WTC11 (cell line): Measurements from ENCODE around the gene KIAA0930. TPM values are rescaled to one million over a fixed set of nuclear protein-coding genes. Genes with fewer than 3 reads are reported as not detected.

ENCODE experiments used
- ATAC-seq: fragments of 200-7000 bp; cut with Tn5 transposase; 2 replicates; pipeline ENCODE4 v1.10.0; 2021; ENCODE audit warnings: mild to moderate bottlenecking, moderate library complexity
- CTCF ChIA-PET: fragments of 300-600 bp; sonication (Branson Sonifier 250); formaldehyde crosslinking; loops from one replicate; lab custom pipeline; 2021; ENCODE audit warnings: antibody characterized with exemption; lab: Charles Lee
- POLR2A ChIA-PET: fragments of 350-600 bp; sonication (Branson Sonifier 250); formaldehyde crosslinking; loops from one replicate; lab custom pipeline; 2021; ENCODE audit warnings: antibody characterized with exemption; lab: Charles Lee
- DNase-seq: peaks from one replicate; pipeline ENCODE4 v3.0.0; 2021; ENCODE audit warnings: low spot score
- H3K27ac Mint-ChIP-seq: 2 replicates; pipeline ENCODE4 v1.8.0; 2021; ENCODE audit warnings: mixed read lengths
- H3K27me3 Mint-ChIP-seq: 2 replicates; pipeline ENCODE4 v1.8.0; 2021; ENCODE audit warnings: low read depth, mild to moderate bottlenecking, moderate library complexity, mixed read lengths
- H3K36me3 Mint-ChIP-seq: 2 replicates; pipeline ENCODE4 v1.8.0; 2021; ENCODE audit warnings: mixed read lengths
- H3K4me1 Mint-ChIP-seq: 2 replicates; pipeline ENCODE4 v1.8.0; 2022; ENCODE audit warnings: mixed read lengths
- H3K4me3 Mint-ChIP-seq: 2 replicates; pipeline ENCODE4 v1.8.0; 2021; ENCODE audit warnings: mild to moderate bottlenecking, moderate library complexity, mixed read lengths
- H3K9me3 Mint-ChIP-seq: 2 replicates; pipeline ENCODE4 v1.8.0; 2021; ENCODE audit warnings: mixed read lengths
- HMGA2 ChIP-seq: fragments of 250-450 bp; sonication (Bioruptor Pico); IDR thresholded peaks from 2 replicates; pipeline ENCODE4 v1.4.0; 2021; ENCODE audit warnings: mild to moderate bottlenecking, moderate library complexity
- IRF2 ChIP-seq: sonication (generic); formaldehyde crosslinking; IDR thresholded peaks from 2 replicates; pipeline ENCODE4 v1.8.0; 2022; ENCODE audit warnings: low read depth, missing genetic modification reagents, borderline replicate concordance
- JAZF1 ChIP-seq: fragments of 250-450 bp; sonication (Bioruptor Pico); IDR thresholded peaks from 2 replicates; pipeline ENCODE4 v1.9.0; 2021; ENCODE audit warnings: moderate library complexity, mild to moderate bottlenecking, inconsistent platforms
- MXD4 ChIP-seq: fragments of 250-450 bp; sonication (Bioruptor Pico); IDR thresholded peaks from 2 replicates; pipeline ENCODE4 v1.8.0; 2021; ENCODE audit warnings: mild to moderate bottlenecking, moderate library complexity, borderline replicate concordance
- NFATC4 ChIP-seq: fragments of 250-450 bp; sonication (Bioruptor Pico); IDR thresholded peaks from 2 replicates; pipeline ENCODE4 v1.9.0; 2021; ENCODE audit warnings: mild to moderate bottlenecking
- NFYB ChIP-seq: sonication (generic); formaldehyde crosslinking; conservative IDR thresholded peaks from 2 replicates; pipeline ENCODE4 v1.8.0; 2022; ENCODE audit warnings: low read depth, missing genetic modification reagents
- SMAD3 ChIP-seq: sonication (generic); formaldehyde crosslinking; IDR thresholded peaks from 2 replicates; pipeline ENCODE4 v1.8.0; 2022; ENCODE audit warnings: missing genetic modification reagents, mild to moderate bottlenecking, borderline replicate concordance
- SMAD4 ChIP-seq: sonication (generic); formaldehyde crosslinking; IDR thresholded peaks from 2 replicates; pipeline ENCODE4 v1.8.0; 2022; ENCODE audit warnings: mild to moderate bottlenecking, missing genetic modification reagents
- SP1 ChIP-seq: sonication (generic); formaldehyde crosslinking; conservative IDR thresholded peaks from 2 replicates; pipeline ENCODE4 v1.8.1; 2022; ENCODE audit warnings: missing genetic modification reagents
- TP53 ChIP-seq: sonication (generic); formaldehyde crosslinking; IDR thresholded peaks from 2 replicates; pipeline ENCODE4 v1.8.1; 2023; ENCODE audit warnings: mild to moderate bottlenecking, missing genetic modification reagents
- ZBTB21 ChIP-seq: sonication (generic); formaldehyde crosslinking; IDR thresholded peaks from 2 replicates; pipeline ENCODE4 v1.8.1; 2023; ENCODE audit warnings: mild to moderate bottlenecking, missing genetic modification reagents, borderline replicate concordance
- ZNF219 ChIP-seq: sonication (generic); formaldehyde crosslinking; IDR thresholded peaks from 2 replicates; pipeline ENCODE4 v1.8.0; 2023; ENCODE audit warnings: missing genetic modification reagents, mild to moderate bottlenecking, borderline replicate concordance
- total RNA-seq: library from RNA; stranded (reverse); gene quantifications from 3 replicates; pipeline ENCODE4 v1.2.3, GENCODE V29; 2021
- TF ChIP-seq, protein P1 (sequence below): sonication (generic); formaldehyde crosslinking; IDR thresholded peaks from 2 replicates; pipeline ENCODE4 v1.8.1; 2022; ENCODE audit warnings: low read depth, missing genetic modification reagents, borderline replicate concordance
- TF ChIP-seq, protein P2 (sequence below): fragments of 250-450 bp; sonication (Bioruptor Pico); IDR thresholded peaks from 2 replicates; pipeline ENCODE4 v2.1.2; 2022; ENCODE audit warnings: mild to moderate bottlenecking, moderate library complexity
- TF ChIP-seq, protein P3 (sequence below): fragments of 200-600 bp; IDR thresholded peaks from 2 replicates; pipeline ENCODE4 v1.8.0; 2022; ENCODE audit warnings: antibody characterized with exemption
- TF ChIP-seq, protein P4 (sequence below): sonication (generic); formaldehyde crosslinking; IDR thresholded peaks from 2 replicates; pipeline ENCODE4 v1.8.1; 2023; ENCODE audit warnings: mild to moderate bottlenecking, missing genetic modification reagents

The KIAA0930 gene
- total RNA-seq, 1 experiment from 2014 or later = 62.1 TPM

DNA sequence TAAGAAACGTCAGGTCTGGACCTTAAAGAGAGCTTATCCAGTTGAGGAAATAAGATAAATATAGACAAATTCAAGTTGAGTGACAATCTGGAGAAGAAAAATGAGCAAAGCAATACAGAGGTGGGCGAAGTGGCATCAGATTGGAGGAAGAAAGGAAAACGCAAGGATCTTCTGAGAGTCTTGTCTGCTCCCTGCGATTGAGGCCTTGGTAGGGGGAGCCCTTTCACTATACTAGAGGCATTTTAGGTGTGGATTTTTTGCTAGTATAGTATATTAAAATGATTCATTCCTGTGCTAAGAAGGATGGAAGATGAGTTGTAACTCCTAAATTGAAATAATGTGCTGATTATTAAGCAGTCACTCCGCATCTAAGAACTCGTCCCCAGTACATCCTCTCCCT lies 68.9 kb downstream of the KIAA0930 start:
- Mint-ChIP-seq H3K4me1 (no peaks in the 10 kb centered on the region), H3K27me3 (no peaks in the 10 kb centered on the region), H3K4me3 (no peak overlapping the region), H3K9me3 (no peaks in the 10 kb centered on the region), H3K36me3 (peaks cover 78% of the 10 kb centered on the region), H3K27ac (no peak overlapping the region)
- TF ChIP-seq NFATC4 (CRISPR knock-in tag) = no peak
- CTCF ChIA-PET = no interaction called here
- DNase-seq = no peak
- POLR2A ChIA-PET = no interaction called here
- no peak for ATAC-seq

DNA sequence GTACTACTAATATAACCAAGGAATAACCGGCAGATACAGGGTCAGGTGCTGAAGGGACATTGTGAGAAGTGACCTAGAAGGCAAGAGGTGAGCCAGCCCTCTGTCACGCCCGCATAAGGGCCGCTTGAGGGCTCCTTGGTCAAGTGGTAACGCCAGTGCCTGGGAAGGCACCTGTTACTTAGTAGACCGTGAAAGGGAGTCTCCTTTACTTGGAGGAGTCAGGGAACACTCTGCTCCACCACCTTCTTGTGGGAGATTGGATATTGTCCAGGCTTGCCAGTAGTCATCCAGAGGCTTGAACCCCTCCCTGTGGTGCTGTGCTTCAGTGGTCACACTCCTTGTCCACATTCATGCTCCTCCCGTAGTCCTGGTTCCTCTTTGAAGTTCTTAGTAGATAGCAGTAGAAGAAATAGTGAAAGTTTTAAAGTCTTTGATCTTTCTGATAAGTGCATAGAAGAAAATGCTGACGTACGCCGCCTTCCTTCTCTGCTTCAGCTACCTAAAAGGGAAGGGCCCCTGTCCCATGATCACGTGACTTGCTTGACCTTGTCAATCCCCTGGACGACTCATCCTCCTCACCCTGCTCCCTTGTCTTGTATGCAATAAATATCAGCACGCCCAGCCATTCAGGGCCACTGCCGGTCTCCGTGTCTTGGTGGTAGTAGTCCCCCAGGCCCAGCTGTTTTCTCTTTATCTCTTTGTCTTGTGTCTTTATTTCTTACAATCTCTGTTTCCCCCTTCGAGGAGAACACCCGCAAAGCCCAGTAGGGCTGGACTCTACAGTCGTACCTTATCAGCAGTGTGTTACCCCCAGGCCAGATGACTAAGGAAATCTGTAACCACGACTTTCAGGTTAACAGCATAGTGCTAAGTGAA lies 70.9 kb downstream of the KIAA0930 start:
- no peaks in the 10 kb centered on the region for H3K9me3 Mint-ChIP-seq
- peaks cover 13% of the 10 kb centered on the region for H3K4me1 Mint-ChIP-seq
- ATAC-seq (no peak), DNase-seq (no peak)
- POLR2A ChIA-PET = no interaction called here
- H3K27me3 Mint-ChIP-seq = no peaks in the 10 kb centered on the region
- no peak overlapping the region for H3K4me3 Mint-ChIP-seq
- TF ChIP-seq SMAD4 (CRISPR knock-in tag) (no peak), NFYB (CRISPR knock-in tag) (no peak), HMGA2 (CRISPR knock-in tag) (no peak), SMAD3 (no peak), IRF2 (CRISPR knock-in tag) (no peak), JAZF1 (CRISPR knock-in tag) (no peak), MXD4 (no peak), TP53 (CRISPR knock-in tag) (no peak), ZBTB21 (CRISPR knock-in tag) (no peak), SP1 (no peak), ZNF219 (no peak)
- TF ChIP-seq, protein P1, sequence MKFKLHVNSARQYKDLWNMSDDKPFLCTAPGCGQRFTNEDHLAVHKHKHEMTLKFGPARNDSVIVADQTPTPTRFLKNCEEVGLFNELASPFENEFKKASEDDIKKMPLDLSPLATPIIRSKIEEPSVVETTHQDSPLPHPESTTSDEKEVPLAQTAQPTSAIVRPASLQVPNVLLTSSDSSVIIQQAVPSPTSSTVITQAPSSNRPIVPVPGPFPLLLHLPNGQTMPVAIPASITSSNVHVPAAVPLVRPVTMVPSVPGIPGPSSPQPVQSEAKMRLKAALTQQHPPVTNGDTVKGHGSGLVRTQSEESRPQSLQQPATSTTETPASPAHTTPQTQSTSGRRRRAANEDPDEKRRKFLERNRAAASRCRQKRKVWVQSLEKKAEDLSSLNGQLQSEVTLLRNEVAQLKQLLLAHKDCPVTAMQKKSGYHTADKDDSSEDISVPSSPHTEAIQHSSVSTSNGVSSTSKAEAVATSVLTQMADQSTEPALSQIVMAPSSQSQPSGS (CRISPR knock-in tag) = no peak
- TF ChIP-seq, protein P2, sequence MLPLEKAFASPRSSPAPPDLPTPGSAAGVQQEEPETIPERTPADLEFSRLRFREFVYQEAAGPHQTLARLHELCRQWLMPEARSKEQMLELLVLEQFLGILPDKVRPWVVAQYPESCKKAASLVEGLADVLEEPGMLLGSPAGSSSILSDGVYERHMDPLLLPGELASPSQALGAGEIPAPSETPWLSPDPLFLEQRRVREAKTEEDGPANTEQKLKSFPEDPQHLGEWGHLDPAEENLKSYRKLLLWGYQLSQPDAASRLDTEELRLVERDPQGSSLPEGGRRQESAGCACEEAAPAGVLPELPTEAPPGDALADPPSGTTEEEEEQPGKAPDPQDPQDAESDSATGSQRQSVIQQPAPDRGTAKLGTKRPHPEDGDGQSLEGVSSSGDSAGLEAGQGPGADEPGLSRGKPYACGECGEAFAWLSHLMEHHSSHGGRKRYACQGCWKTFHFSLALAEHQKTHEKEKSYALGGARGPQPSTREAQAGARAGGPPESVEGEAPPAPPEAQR (CRISPR knock-in tag) = no peak
- TF ChIP-seq, protein P3, sequence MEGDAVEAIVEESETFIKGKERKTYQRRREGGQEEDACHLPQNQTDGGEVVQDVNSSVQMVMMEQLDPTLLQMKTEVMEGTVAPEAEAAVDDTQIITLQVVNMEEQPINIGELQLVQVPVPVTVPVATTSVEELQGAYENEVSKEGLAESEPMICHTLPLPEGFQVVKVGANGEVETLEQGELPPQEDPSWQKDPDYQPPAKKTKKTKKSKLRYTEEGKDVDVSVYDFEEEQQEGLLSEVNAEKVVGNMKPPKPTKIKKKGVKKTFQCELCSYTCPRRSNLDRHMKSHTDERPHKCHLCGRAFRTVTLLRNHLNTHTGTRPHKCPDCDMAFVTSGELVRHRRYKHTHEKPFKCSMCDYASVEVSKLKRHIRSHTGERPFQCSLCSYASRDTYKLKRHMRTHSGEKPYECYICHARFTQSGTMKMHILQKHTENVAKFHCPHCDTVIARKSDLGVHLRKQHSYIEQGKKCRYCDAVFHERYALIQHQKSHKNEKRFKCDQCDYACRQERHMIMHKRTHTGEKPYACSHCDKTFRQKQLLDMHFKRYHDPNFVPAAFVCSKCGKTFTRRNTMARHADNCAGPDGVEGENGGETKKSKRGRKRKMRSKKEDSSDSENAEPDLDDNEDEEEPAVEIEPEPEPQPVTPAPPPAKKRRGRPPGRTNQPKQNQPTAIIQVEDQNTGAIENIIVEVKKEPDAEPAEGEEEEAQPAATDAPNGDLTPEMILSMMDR = no peak
- TF ChIP-seq, protein P4, sequence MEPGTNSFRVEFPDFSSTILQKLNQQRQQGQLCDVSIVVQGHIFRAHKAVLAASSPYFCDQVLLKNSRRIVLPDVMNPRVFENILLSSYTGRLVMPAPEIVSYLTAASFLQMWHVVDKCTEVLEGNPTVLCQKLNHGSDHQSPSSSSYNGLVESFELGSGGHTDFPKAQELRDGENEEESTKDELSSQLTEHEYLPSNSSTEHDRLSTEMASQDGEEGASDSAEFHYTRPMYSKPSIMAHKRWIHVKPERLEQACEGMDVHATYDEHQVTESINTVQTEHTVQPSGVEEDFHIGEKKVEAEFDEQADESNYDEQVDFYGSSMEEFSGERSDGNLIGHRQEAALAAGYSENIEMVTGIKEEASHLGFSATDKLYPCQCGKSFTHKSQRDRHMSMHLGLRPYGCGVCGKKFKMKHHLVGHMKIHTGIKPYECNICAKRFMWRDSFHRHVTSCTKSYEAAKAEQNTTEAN (CRISPR knock-in tag) = no peak
- CTCF ChIA-PET = no interaction called here
- peaks cover 60% of the 10 kb centered on the region for H3K36me3 Mint-ChIP-seq
- no peak overlapping the region for H3K27ac Mint-ChIP-seq

DNA sequence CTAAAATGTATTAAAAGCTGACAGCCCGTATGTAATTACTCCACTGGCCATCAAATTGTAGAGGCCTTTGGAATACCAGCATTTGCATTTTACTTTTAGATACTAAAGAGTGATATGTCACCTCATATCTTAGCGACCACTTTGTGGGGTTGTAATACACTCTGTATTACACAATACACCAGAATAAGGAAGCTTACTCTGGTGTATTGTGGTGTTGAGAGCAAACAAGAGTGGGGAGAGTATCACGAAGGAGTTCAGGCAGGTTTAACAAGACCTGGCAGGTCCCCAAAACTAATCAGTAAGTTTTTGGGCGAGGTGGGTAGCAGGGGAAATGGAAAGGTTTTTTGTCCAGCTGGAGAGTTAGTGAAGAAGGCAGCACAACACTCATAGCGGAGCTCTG lies 73.8 kb downstream of the KIAA0930 start:
- Mint-ChIP-seq H3K4me1 (peaks cover 21% of the 10 kb centered on the region), H3K36me3 (peaks cover 35% of the 10 kb centered on the region), H3K9me3 (no peaks in the 10 kb centered on the region), H3K4me3 (no peak overlapping the region), H3K27ac (peak overlapping the region; percentile 64; the same call in 1 of the 2 replicates), H3K27me3 (no peaks in the 10 kb centered on the region)
- CTCF ChIA-PET = no interaction called here
- POLR2A ChIA-PET = no interaction called here
- DNase-seq = no peak
- ATAC-seq = no peak
- TF ChIP-seq JAZF1 (CRISPR knock-in tag) = no peak
- no peak for TF ChIP-seq HMGA2 (CRISPR knock-in tag)
- TF ChIP-seq SMAD3 = no peak
